Measurements from ENCODE around the gene RIOK3. TPM values are rescaled to one million over a fixed set of nuclear protein-coding genes. Genes with fewer than 3 reads are reported as not detected.
"Not testable (repeated sequence)": the region's sequence is repeated elsewhere in the genome, so short reads cannot be mapped to it uniquely, and the experiment has no call there.

RIOK3 gene, protein sequence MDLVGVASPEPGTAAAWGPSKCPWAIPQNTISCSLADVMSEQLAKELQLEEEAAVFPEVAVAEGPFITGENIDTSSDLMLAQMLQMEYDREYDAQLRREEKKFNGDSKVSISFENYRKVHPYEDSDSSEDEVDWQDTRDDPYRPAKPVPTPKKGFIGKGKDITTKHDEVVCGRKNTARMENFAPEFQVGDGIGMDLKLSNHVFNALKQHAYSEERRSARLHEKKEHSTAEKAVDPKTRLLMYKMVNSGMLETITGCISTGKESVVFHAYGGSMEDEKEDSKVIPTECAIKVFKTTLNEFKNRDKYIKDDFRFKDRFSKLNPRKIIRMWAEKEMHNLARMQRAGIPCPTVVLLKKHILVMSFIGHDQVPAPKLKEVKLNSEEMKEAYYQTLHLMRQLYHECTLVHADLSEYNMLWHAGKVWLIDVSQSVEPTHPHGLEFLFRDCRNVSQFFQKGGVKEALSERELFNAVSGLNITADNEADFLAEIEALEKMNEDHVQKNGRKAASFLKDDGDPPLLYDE
- total RNA-seq (2014; rRNA removed; shearing (Covaris generic)), result 23.1 and 44.6 TPM in 2 replicates

DNA sequence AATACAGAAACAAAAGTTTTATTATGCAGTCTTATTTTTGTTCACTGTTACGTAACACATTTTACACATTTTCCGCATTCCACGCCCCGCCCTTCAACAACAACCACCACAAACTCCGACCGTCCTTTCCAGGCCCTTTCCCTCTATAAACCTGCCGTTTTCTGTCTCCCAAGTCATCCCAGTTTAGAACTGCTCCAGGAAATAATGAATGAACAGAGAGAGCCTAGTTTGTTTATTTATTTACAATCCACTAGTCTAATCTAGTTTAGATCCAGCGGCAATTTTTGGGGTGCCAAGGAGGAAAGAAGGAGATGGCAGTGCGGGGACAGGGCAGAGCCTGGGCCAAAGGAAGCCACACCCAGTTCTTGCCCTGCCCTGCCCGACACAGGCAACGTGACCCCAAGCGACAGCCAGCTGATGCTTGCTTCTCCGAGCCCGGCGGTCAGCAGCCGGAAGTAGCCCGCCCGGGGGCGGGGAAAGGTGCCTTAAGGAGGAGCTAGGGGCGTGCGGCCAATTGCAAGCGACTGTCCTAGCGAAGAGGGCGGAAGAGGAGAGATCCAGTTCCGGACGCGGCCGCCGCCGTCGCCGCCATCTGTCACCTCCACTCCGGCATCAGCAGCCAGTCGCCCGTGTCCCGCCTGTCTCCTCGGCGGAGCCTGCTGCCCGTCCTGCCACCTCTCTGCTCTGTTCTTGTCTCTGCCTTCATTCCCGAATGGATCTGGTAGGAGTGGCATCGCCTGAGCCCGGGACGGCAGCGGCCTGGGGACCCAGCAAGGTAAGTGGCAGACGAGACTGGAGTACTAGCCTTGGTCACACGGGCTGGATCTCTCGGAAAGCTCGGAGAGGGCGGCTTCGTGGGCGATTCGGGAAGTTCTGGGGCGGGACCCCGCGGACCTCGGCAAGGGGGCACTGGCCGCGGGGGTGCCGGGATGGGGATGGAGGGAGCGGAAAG is at the start of gene RIOK3:
TSS of gene RIOK3 (plus strand) at position 560 of the 952 bp plus-strand sequence. CDS start at position 713, 153 bp downstream.
- peak; percentile 97 for DNase-seq
- Histone ChIP-seq H3K36me3 (replicated peaks; ENCODE audit: control insufficient read depth, insufficient read depth, low read length) (no peaks in the 10 kb centered on the region), H3K27me3 (ENCODE audit: control insufficient read depth, insufficient read depth, low read length) (no peaks in the 10 kb centered on the region), H3K4me3 (ENCODE audit: insufficient read depth, low read depth, low read length) (peak within 1 kb of the TSS; percentile 98)

DNA sequence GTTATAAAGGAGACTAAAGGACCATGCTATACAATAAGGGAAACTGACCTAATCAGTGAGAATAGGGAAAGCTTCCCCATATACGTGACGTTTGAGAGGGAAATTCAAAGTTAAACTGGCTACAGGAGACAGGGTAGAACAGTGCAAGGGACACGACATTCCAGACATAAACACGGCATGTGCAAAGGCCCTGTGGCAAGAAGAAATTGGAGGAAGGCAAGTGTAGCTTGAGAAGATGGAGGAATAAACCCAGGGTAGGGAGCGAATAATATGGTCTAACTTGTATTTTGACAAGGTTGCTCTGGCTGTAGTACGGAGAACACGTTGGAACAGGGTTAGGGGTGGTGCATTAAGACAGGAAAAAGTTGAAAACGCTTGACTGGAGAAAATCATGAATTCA is 49.8 kb upstream of the RIOK3 start:
- H3K4me3 ChIP-seq (ENCODE audit: insufficient read depth, low read depth, low read length), result no peak overlapping the region

DNA sequence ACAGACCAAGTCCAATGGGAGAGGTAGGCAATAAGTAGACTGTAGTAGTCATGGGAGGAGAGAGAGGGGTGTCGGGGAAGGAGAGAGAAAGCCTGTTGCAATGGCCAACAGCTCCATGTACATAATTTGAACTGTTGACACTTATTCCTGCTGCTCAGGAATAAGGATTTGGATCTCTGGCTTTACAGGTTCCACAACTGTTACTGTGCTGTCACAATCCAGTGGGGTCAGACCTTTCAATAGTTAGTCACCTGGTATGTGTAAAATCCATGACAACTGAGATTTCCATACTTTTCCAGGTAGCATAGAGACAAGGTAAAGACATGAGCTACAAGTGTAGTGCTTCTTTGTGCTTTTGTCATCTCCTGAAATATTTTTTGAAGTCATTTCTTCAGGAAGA is 47.5 kb upstream of the RIOK3 start:
- no peak for DNase-seq
- no peak overlapping the region for H3K4me3 ChIP-seq (ENCODE audit: insufficient read depth, low read depth, low read length)
- no peaks in the 10 kb centered on the region for H3K36me3 ChIP-seq (replicated peaks; ENCODE audit: control insufficient read depth, insufficient read depth, low read length)
- H3K27me3 ChIP-seq (ENCODE audit: control insufficient read depth, insufficient read depth, low read length), result no peaks in the 10 kb centered on the region

More for the DNA sequence above, 49.8 kb upstream of the RIOK3 start:
- Histone ChIP-seq H3K36me3 (replicated peaks; ENCODE audit: control insufficient read depth, insufficient read depth, low read length) (no peaks in the 10 kb centered on the region), H3K27me3 (ENCODE audit: control insufficient read depth, insufficient read depth, low read length) (no peaks in the 10 kb centered on the region)
- DNase-seq, result no peak

DNA sequence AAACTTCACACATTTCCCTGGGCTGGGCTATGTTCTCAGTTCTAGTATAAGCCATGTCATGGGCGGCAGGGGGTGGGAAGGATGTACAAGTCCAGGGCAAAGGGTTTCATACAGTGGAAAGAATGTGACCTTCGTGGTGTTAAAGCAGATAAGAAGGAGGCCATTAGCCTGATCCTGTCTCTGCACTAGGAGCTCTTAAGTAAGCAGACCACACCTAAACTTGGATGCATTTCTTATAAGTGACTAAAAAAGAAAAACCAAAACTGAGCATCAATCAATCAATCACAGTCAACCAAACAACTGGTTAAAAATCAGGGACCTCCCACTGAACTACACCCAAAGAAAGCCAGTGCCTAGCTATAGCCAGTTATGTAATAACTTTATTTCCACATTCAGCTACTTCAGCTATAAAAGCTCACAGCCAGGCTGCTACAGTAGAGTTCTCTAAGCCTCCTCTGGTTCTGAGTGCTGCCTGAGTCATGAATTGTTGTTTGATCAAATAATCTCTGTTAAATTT is 46.8 kb upstream of the RIOK3 start:
- no peaks in the 10 kb centered on the region for H3K36me3 ChIP-seq (replicated peaks; ENCODE audit: control insufficient read depth, insufficient read depth, low read length)
- H3K27me3 ChIP-seq (ENCODE audit: control insufficient read depth, insufficient read depth, low read length), result no peaks in the 10 kb centered on the region
- no peak for DNase-seq
- H3K4me3 ChIP-seq (ENCODE audit: insufficient read depth, low read depth, low read length), result no peak overlapping the region

- DNase-seq, result no peak
- Histone ChIP-seq H3K36me3 (replicated peaks; ENCODE audit: control insufficient read depth, insufficient read depth, low read length) (no peaks in the 10 kb centered on the region), H3K4me3 (ENCODE audit: insufficient read depth, low read depth, low read length) (no peak overlapping the region), H3K27me3 (ENCODE audit: control insufficient read depth, insufficient read depth, low read length) (no peaks in the 10 kb centered on the region)
Measured at GRCh38 chr18:23412351-23412964, 40.6 kb upstream of the RIOK3 start.

- H3K36me3 ChIP-seq (replicated peaks; ENCODE audit: control insufficient read depth, insufficient read depth, low read length), result no peaks in the 10 kb centered on the region
- no peak for DNase-seq
- H3K4me3 ChIP-seq (ENCODE audit: insufficient read depth, low read depth, low read length), result no peak overlapping the region
- H3K27me3 ChIP-seq (ENCODE audit: control insufficient read depth, insufficient read depth, low read length), result no peaks in the 10 kb centered on the region
Measured at GRCh38 chr18:23415515-23415914, 37.6 kb upstream of the RIOK3 start.

DNA sequence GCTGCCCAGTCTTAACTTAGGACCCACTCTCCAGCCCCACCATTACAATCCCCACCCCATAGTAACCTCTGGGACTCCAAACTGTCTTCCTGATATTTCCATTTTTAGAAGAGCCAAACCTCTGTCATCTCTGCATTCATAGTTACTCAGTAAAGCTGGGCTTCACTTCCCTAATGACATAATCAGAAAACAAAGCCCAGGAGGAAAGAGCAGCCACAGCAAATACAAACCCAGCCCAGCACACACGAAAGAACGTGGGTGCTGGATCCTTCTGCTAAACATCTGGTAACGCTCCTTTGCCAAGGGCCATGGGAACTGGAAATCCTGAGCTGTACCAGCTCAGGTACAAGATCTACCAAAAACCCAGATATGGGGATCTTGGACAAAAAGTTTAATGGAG is 36.8 kb upstream of the RIOK3 start:
- DNase-seq, result no peak
- Histone ChIP-seq H3K27me3 (ENCODE audit: control insufficient read depth, insufficient read depth, low read length) (no peaks in the 10 kb centered on the region), H3K36me3 (replicated peaks; ENCODE audit: control insufficient read depth, insufficient read depth, low read length) (no peaks in the 10 kb centered on the region)

GRCh38 chr18:23421277-23421676 is 31.8 kb upstream of the RIOK3 start:
- H3K27me3 ChIP-seq (ENCODE audit: control insufficient read depth, insufficient read depth, low read length), result no peaks in the 10 kb centered on the region

More for the DNA sequence above, 36.8 kb upstream of the RIOK3 start:
- no peak overlapping the region for H3K4me3 ChIP-seq (ENCODE audit: insufficient read depth, low read depth, low read length)

GRCh38 chr18:23422751-23423418 is 30.2 kb upstream of the RIOK3 start:
- H3K4me3 ChIP-seq (ENCODE audit: insufficient read depth, low read depth, low read length), result no peak overlapping the region
- H3K27me3 ChIP-seq (ENCODE audit: control insufficient read depth, insufficient read depth, low read length), result no peaks in the 10 kb centered on the region
- H3K36me3 ChIP-seq (replicated peaks; ENCODE audit: control insufficient read depth, insufficient read depth, low read length), result no peaks in the 10 kb centered on the region
- DNase-seq, result no peak

More at GRCh38 chr18:23421277-23421676, 31.8 kb upstream of the RIOK3 start:
- no peaks in the 10 kb centered on the region for H3K36me3 ChIP-seq (replicated peaks; ENCODE audit: control insufficient read depth, insufficient read depth, low read length)
- no peak overlapping the region for H3K4me3 ChIP-seq (ENCODE audit: insufficient read depth, low read depth, low read length)
- no peak for DNase-seq

DNA sequence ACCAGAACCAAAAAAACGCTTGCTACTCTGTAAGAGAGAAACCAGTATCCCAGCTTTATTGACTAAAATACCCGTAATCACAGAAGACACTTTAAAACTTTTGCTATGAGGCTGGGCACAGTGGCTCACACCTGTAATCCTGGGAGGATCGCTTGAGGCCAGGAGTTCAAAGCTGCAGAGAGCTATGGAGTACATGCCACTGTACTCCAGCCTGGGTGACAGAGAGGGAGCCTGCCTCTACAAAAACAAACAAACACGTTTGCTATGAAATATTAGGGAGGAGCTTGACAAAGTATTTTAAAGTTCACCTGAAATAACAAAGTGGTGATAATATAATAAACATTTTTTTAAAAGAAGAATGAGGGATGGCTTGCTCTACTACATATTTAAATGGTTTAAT is 28.5 kb upstream of the RIOK3 start:
- no peak for DNase-seq
- Histone ChIP-seq H3K27me3 (ENCODE audit: control insufficient read depth, insufficient read depth, low read length) (no peaks in the 10 kb centered on the region), H3K36me3 (replicated peaks; ENCODE audit: control insufficient read depth, insufficient read depth, low read length) (no peaks in the 10 kb centered on the region), H3K4me3 (ENCODE audit: insufficient read depth, low read depth, low read length) (no peak overlapping the region)

GRCh38 chr18:23428821-23429220 is 24.3 kb upstream of the RIOK3 start:
- no peaks in the 10 kb centered on the region for H3K27me3 ChIP-seq (ENCODE audit: control insufficient read depth, insufficient read depth, low read length)
- H3K4me3 ChIP-seq (ENCODE audit: insufficient read depth, low read depth, low read length), result no peak overlapping the region
- H3K36me3 ChIP-seq (replicated peaks; ENCODE audit: control insufficient read depth, insufficient read depth, low read length), result no peaks in the 10 kb centered on the region
- DNase-seq, result no peak

GRCh38 chr18:23429538-23429937 is 23.5 kb upstream of the RIOK3 start:
- H3K36me3 ChIP-seq (replicated peaks; ENCODE audit: control insufficient read depth, insufficient read depth, low read length); H3K27me3 ChIP-seq (ENCODE audit: control insufficient read depth, insufficient read depth, low read length); H3K4me3 ChIP-seq (ENCODE audit: insufficient read depth, low read depth, low read length); DNase-seq: not testable (repeated sequence)

- Histone ChIP-seq H3K27me3 (ENCODE audit: control insufficient read depth, insufficient read depth, low read length) (no peaks in the 10 kb centered on the region), H3K4me3 (ENCODE audit: insufficient read depth, low read depth, low read length) (no peak overlapping the region), H3K36me3 (replicated peaks; ENCODE audit: control insufficient read depth, insufficient read depth, low read length) (no peaks in the 10 kb centered on the region)
- no peak for DNase-seq
Measured at GRCh38 chr18:23433360-23433759, 19.7 kb upstream of the RIOK3 start.
